NB4 (cell line): ENCODE measurements around the gene SNTG2.

ENCODE experiments used
- CTCF ChIP-seq: IDR thresholded peaks from one replicate; pipeline ENCODE4 v1.5.1; 2012; ENCODE audit warnings: low read depth, low read length
- MYC ChIP-seq: IDR thresholded peaks from 2 replicates; pipeline ENCODE4 v1.6.1; 2011; ENCODE audit warnings: low read depth, low read length
- POLR2A ChIP-seq: IDR thresholded peaks from 2 replicates; pipeline ENCODE4 v1.6.1; 2011; ENCODE audit warnings: mild to moderate bottlenecking; ENCODE audit not compliant: insufficient read length; ENCODE audit errors: extremely low read depth

DNA sequence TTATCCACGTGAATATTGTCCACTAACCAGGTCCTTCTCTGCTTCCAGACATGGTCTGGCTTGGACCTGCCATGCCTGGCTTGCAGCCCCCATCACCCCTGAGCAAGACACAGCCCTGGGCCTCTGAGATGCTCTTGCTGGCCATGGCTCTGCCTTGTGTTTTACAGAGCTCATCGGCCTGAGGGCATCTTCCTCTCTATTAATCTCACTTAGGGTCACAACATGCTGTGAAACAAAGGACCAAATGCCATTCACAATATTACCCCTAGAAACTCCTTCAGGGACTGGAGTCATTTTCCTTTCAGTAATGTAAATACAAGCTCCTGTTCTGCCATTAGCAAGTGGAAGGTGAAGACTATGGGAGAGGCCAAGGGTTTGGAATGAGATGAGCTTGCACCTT, 455.8 kb downstream of the SNTG2 start:
- TF ChIP-seq CTCF (no peak), MYC (no peak), POLR2A (no peak)
